Measurements from ENCODE around the gene ALDH1A3. TPM values are rescaled to one million over a fixed set of nuclear protein-coding genes. Genes with fewer than 3 reads are reported as not detected.

ALDH1A3 gene
- total RNA-seq, 1 experiment from 2014 or later, result 983 TPM

- intact Hi-C loops (cut with micrococcal nuclease; ENCODE audit: unreplicated experiment), result no loop called here
- no peaks in the 10 kb centered on the region for H3K9me3 Mint-ChIP-seq (ENCODE audit: low read depth, unreplicated experiment)
- H3K4me3 Mint-ChIP-seq (ENCODE audit: low read depth, unreplicated experiment), result no peak overlapping the region
- H3K4me1 Mint-ChIP-seq (ENCODE audit: low read depth, unreplicated experiment), result no peaks in the 10 kb centered on the region
- no TSS peak for BruUV-seq (replicated peaks)
- H3K27me3 Mint-ChIP-seq (ENCODE audit: unreplicated experiment), result no peaks in the 10 kb centered on the region
- no peak overlapping the region for H3K27ac Mint-ChIP-seq (ENCODE audit: unreplicated experiment)
- DNase-seq, result no peak
- no peak for TF ChIP-seq CTCF (IDR thresholded peaks at IDR 0.05; ENCODE audit: unreplicated experiment)
- H3K36me3 Mint-ChIP-seq (ENCODE audit: insufficient read depth, unreplicated experiment), result no peaks in the 10 kb centered on the region
- CTCF ChIA-PET, result no interaction called here
Observed at GRCh38 chr15:100939791-100940190, 60.2 kb downstream of the ALDH1A3 start.

GRCh38 chr15:100940767-100941379 lies 61.2 kb downstream of the ALDH1A3 start:
- Mint-ChIP-seq H3K27me3 (ENCODE audit: unreplicated experiment) (no peaks in the 10 kb centered on the region), H3K4me3 (ENCODE audit: low read depth, unreplicated experiment) (no peak overlapping the region), H3K27ac (ENCODE audit: unreplicated experiment) (no peak overlapping the region), H3K9me3 (ENCODE audit: low read depth, unreplicated experiment) (no peaks in the 10 kb centered on the region), H3K36me3 (ENCODE audit: insufficient read depth, unreplicated experiment) (no peaks in the 10 kb centered on the region), H3K4me1 (ENCODE audit: low read depth, unreplicated experiment) (no peaks in the 10 kb centered on the region)
- no peak for DNase-seq
- intact Hi-C loops (cut with micrococcal nuclease; ENCODE audit: unreplicated experiment), result no loop called here
- no TSS peak for BruUV-seq (replicated peaks)
- CTCF ChIA-PET, result no interaction called here
- TF ChIP-seq CTCF (IDR thresholded peaks at IDR 0.05; ENCODE audit: unreplicated experiment), result no peak

- CTCF ChIA-PET, result no interaction called here
- BruUV-seq (replicated peaks), result no TSS peak
- no peak overlapping the region for H3K4me3 Mint-ChIP-seq (ENCODE audit: low read depth, unreplicated experiment)
- H3K36me3 Mint-ChIP-seq (ENCODE audit: insufficient read depth, unreplicated experiment), result no peaks in the 10 kb centered on the region
- no peak for DNase-seq
- no peaks in the 10 kb centered on the region for H3K27me3 Mint-ChIP-seq (ENCODE audit: unreplicated experiment)
- H3K4me1 Mint-ChIP-seq (ENCODE audit: low read depth, unreplicated experiment), result no peaks in the 10 kb centered on the region
- no peak overlapping the region for H3K27ac Mint-ChIP-seq (ENCODE audit: unreplicated experiment)
- H3K9me3 Mint-ChIP-seq (ENCODE audit: low read depth, unreplicated experiment), result no peaks in the 10 kb centered on the region
- intact Hi-C loops (cut with micrococcal nuclease; ENCODE audit: unreplicated experiment), result no loop called here
- no peak for TF ChIP-seq CTCF (IDR thresholded peaks at IDR 0.05; ENCODE audit: unreplicated experiment)
Observed at GRCh38 chr15:100941536-100941935, 61.9 kb downstream of the ALDH1A3 start.

GRCh38 chr15:100942656-100943425 lies 63.2 kb downstream of the ALDH1A3 start:
- intact Hi-C loops (cut with micrococcal nuclease; ENCODE audit: unreplicated experiment), result no loop called here
- H3K9me3 Mint-ChIP-seq (ENCODE audit: low read depth, unreplicated experiment), result no peaks in the 10 kb centered on the region
- H3K36me3 Mint-ChIP-seq (ENCODE audit: insufficient read depth, unreplicated experiment), result no peaks in the 10 kb centered on the region
- H3K27ac Mint-ChIP-seq (ENCODE audit: unreplicated experiment), result no peak overlapping the region
- H3K4me3 Mint-ChIP-seq (ENCODE audit: low read depth, unreplicated experiment), result no peak overlapping the region
- no peaks in the 10 kb centered on the region for H3K4me1 Mint-ChIP-seq (ENCODE audit: low read depth, unreplicated experiment)
- no peak for DNase-seq
- CTCF ChIA-PET, result no interaction called here
- no peak for TF ChIP-seq CTCF (IDR thresholded peaks at IDR 0.05; ENCODE audit: unreplicated experiment)
- no TSS peak for BruUV-seq (replicated peaks)
- no peaks in the 10 kb centered on the region for H3K27me3 Mint-ChIP-seq (ENCODE audit: unreplicated experiment)
